ENCODE measurements around the gene ITGA2B. TPM values are rescaled to one million over a fixed set of nuclear protein-coding genes. Genes with fewer than 3 reads are reported as not detected.

ITGA2B gene
- total RNA-seq, 1 donor from 2014 or later: 4.3 TPM

- Mint-ChIP-seq H3K4me3 (ENCODE audit: unreplicated experiment) (no peak overlapping the region), H3K9me3 (ENCODE audit: unreplicated experiment) (no peaks in the 10 kb centered on the region), H3K4me1 (ENCODE audit: unreplicated experiment) (no peaks in the 10 kb centered on the region), H3K27ac (ENCODE audit: unreplicated experiment) (no peak overlapping the region), H3K27me3 (ENCODE audit: unreplicated experiment) (no peaks in the 10 kb centered on the region), H3K36me3 (ENCODE audit: low read depth, unreplicated experiment) (no peaks in the 10 kb centered on the region)
- peak; percentile 38 for TF ChIP-seq CTCF (IDR thresholded peaks at IDR 0.05; ENCODE audit: unreplicated experiment)
- DNase-seq (ENCODE audit: low spot score): no peak
These were observed 20.0 kb upstream of the ITGA2B start for GRCh38 chr17:44409309-44410028.

GRCh38 chr17:44408786-44409185 lies 19.3 kb upstream of the ITGA2B start:
- Mint-ChIP-seq H3K4me1 (ENCODE audit: unreplicated experiment) (no peaks in the 10 kb centered on the region), H3K9me3 (ENCODE audit: unreplicated experiment) (no peaks in the 10 kb centered on the region), H3K36me3 (ENCODE audit: low read depth, unreplicated experiment) (no peaks in the 10 kb centered on the region), H3K27ac (ENCODE audit: unreplicated experiment) (no peak overlapping the region), H3K4me3 (ENCODE audit: unreplicated experiment) (no peak overlapping the region), H3K27me3 (ENCODE audit: unreplicated experiment) (no peaks in the 10 kb centered on the region)
- no peak for TF ChIP-seq CTCF (IDR thresholded peaks at IDR 0.05; ENCODE audit: unreplicated experiment)
- no peak for DNase-seq (ENCODE audit: low spot score)

GRCh38 chr17:44402564-44403172 lies 13.2 kb upstream of the ITGA2B start:
- H3K36me3 Mint-ChIP-seq (ENCODE audit: low read depth, unreplicated experiment): peaks cover 36% of the 10 kb centered on the region
- peaks cover 5% of the 10 kb centered on the region for H3K27me3 Mint-ChIP-seq (ENCODE audit: unreplicated experiment)
- DNase-seq (ENCODE audit: low spot score): no peak
- no peaks in the 10 kb centered on the region for H3K4me1 Mint-ChIP-seq (ENCODE audit: unreplicated experiment)
- H3K4me3 Mint-ChIP-seq (ENCODE audit: unreplicated experiment): no peak overlapping the region
- no peak overlapping the region for H3K27ac Mint-ChIP-seq (ENCODE audit: unreplicated experiment)
- no peak for TF ChIP-seq CTCF (IDR thresholded peaks at IDR 0.05; ENCODE audit: unreplicated experiment)
- no peaks in the 10 kb centered on the region for H3K9me3 Mint-ChIP-seq (ENCODE audit: unreplicated experiment)

DNA sequence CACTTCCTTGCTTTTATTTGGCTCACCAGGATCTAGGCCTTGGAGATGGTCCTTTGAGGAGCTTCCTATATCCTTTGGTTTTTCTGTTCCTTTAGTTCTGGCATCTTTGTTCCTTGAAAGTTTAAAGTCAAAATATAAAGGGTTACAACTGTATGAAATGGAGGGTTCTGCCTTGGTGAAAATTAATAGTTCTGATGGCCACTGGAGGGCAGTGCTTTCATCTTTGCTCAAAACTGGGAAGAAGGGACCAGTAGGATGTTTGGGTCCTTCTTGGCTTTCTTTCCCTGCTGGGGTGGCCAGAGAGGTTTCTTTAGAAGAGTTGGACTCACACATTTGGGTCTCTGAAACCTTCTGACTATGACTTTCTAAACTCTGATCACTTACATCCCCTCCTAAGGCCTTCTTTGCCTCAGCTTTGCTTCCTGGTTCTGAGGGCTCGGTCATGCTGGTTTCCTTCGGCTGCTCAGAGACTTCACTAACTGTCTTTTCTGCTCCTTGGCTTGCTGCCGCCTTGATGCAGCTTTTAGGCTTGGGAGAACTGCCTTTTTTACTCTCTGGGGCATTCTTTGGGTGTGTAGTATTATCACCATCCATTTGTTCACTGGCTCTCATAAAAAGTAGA lies 10.9 kb upstream of the ITGA2B start:
- H3K27ac Mint-ChIP-seq (ENCODE audit: unreplicated experiment): no peak overlapping the region
- H3K9me3 Mint-ChIP-seq (ENCODE audit: unreplicated experiment): no peaks in the 10 kb centered on the region
- H3K4me3 Mint-ChIP-seq (ENCODE audit: unreplicated experiment): peak overlapping the region; percentile 48
- DNase-seq (ENCODE audit: low spot score): no peak
- H3K27me3 Mint-ChIP-seq (ENCODE audit: unreplicated experiment): peaks cover 9% of the 10 kb centered on the region
- peak; percentile 50 for TF ChIP-seq CTCF (IDR thresholded peaks at IDR 0.05; ENCODE audit: unreplicated experiment)
- H3K36me3 Mint-ChIP-seq (ENCODE audit: low read depth, unreplicated experiment): peaks cover 36% of the 10 kb centered on the region
- H3K4me1 Mint-ChIP-seq (ENCODE audit: unreplicated experiment): no peaks in the 10 kb centered on the region

Data from endothelial cell (in vitro differentiated cells).